ENCODE measurements around the gene NBEA. TPM values are rescaled to one million over a fixed set of nuclear protein-coding genes. Genes with fewer than 3 reads are reported as not detected.

NBEA gene
- polyA plus RNA-seq, 2 of the 4 experiments (the other 2 are of a cell fraction): 3.5 to 11.8 TPM

DNA sequence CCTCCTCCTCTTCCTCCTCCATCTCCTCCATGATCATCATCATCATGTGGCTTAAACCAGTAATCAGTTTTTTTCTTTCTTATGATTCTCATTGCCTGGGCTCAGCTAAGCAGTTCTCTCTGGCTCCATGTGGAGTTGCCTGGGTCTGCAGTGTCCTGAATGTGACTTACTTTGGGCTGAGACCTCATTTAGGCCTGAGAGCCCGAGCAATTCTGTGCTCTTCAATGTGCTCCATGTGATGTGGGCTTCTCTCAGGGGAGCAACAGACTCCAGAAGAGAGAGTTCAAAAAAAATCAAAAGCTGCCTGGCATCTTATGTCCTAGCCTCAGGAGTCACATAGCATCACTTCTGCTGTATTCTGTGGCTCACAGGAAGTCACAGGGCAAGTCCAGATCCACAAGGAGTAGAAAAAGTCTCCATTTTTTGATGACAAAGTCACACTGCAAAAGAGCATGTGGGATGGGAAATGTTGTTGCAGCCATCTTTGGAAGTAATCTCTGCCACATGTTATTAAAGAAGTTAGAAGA is 405.7 kb downstream of the NBEA start:
- Histone ChIP-seq H3K4me1 (peaks cover 11% of the 10 kb centered on the region; the same call in 2 of the 3 replicates), H3K4me2 (no peak overlapping the region), H3K4me3 (no peak overlapping the region), H3K9me3 (no peaks in the 10 kb centered on the region), H3K27ac (no peak overlapping the region)
- TF ChIP-seq RAD21 (conservative IDR thresholded peaks at IDR 0.05 in 1 of 2, IDR thresholded peaks at IDR 0.05 in 1 of 2) (no peak), ZNF302 (CRISPR knock-in tag; IDR thresholded peaks at IDR 0.05) (no peak), CBX8 (IDR thresholded peaks at IDR 0.05) (no peak), ESRRA (IDR thresholded peaks at IDR 0.05; ENCODE audit: borderline replicate concordance, low read length) (no peak), NFE2L2 (conservative IDR thresholded peaks at IDR 0.05; ENCODE audit: low read length) (no peak), CHD2 (IDR thresholded peaks at IDR 0.05; ENCODE audit: low read length, partially characterized antibody) (no peak), EHMT2 (IDR thresholded peaks at IDR 0.05; ENCODE audit: low read depth) (no peak), ZSCAN20 (CRISPR knock-in tag; IDR thresholded peaks at IDR 0.05) (no peak), CHD4 (IDR thresholded peaks at IDR 0.05; ENCODE audit: borderline replicate concordance) (no peak), MAX (IDR thresholded peaks at IDR 0.05) (no peak), TP53 (CRISPR knock-in tag; IDR thresholded peaks at IDR 0.05) (no peak), TFCP2L1 (CRISPR knock-in tag; IDR thresholded peaks at IDR 0.05) (no peak), RARB (CRISPR knock-in tag; IDR thresholded peaks at IDR 0.05) (no peak), JUNB (IDR thresholded peaks at IDR 0.05) (no peak)
- FAIRE-seq: no peak
- ChIA-PET POLR2A (no interaction called here), CTCF (no interaction called here)
- ATAC-seq: no peak
- no peak for DNase-seq (ENCODE audit: low read depth in 1 of 2, low spot score in 1 of 2)
- 64% methylated on average over 1 of the region's 1 CpG for WGBS (ENCODE audit: missing lambda C conversion rate)

GRCh38 chr13:35349052-35349451 is 407.0 kb downstream of the NBEA start:
- WGBS (ENCODE audit: missing lambda C conversion rate): 86% methylated on average over 2 of the region's 2 CpGs
- ATAC-seq: no peak
- no peak overlapping the region; the same call in 2 of the 3 replicates for H3K4me2 ChIP-seq
- TF ChIP-seq ZSCAN20 (CRISPR knock-in tag; IDR thresholded peaks at IDR 0.05): no peak
- TF ChIP-seq SREBF2 (IDR thresholded peaks at IDR 0.05): no peak
- TF ChIP-seq POLR2AphosphoS2 (conservative IDR thresholded peaks at IDR 0.05; ENCODE audit: low read length): no peak
- TF ChIP-seq, protein P1, sequence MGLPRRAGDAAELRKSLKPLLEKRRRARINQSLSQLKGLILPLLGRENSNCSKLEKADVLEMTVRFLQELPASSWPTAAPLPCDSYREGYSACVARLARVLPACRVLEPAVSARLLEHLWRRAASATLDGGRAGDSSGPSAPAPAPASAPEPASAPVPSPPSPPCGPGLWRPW (IDR thresholded peaks at IDR 0.05): no peak
- no peak for TF ChIP-seq NPAS2 (CRISPR knock-in tag; IDR thresholded peaks at IDR 0.05; ENCODE audit: borderline replicate concordance)
- no peak for TF ChIP-seq NR3C1 (IDR thresholded peaks at IDR 0.05)
- no peak for TF ChIP-seq GATA3 (IDR thresholded peaks at IDR 0.05; ENCODE audit: borderline replicate concordance)
- no peak for TF ChIP-seq TFCP2L1 (CRISPR knock-in tag; IDR thresholded peaks at IDR 0.05)
- no peak for TF ChIP-seq BCL3 (IDR thresholded peaks at IDR 0.05)
- TF ChIP-seq CTCF (IDR thresholded peaks at IDR 0.05): no peak
- TF ChIP-seq, protein P2, sequence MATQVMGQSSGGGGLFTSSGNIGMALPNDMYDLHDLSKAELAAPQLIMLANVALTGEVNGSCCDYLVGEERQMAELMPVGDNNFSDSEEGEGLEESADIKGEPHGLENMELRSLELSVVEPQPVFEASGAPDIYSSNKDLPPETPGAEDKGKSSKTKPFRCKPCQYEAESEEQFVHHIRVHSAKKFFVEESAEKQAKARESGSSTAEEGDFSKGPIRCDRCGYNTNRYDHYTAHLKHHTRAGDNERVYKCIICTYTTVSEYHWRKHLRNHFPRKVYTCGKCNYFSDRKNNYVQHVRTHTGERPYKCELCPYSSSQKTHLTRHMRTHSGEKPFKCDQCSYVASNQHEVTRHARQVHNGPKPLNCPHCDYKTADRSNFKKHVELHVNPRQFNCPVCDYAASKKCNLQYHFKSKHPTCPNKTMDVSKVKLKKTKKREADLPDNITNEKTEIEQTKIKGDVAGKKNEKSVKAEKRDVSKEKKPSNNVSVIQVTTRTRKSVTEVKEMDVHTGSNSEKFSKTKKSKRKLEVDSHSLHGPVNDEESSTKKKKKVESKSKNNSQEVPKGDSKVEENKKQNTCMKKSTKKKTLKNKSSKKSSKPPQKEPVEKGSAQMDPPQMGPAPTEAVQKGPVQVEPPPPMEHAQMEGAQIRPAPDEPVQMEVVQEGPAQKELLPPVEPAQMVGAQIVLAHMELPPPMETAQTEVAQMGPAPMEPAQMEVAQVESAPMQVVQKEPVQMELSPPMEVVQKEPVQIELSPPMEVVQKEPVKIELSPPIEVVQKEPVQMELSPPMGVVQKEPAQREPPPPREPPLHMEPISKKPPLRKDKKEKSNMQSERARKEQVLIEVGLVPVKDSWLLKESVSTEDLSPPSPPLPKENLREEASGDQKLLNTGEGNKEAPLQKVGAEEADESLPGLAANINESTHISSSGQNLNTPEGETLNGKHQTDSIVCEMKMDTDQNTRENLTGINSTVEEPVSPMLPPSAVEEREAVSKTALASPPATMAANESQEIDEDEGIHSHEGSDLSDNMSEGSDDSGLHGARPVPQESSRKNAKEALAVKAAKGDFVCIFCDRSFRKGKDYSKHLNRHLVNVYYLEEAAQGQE (IDR thresholded peaks at IDR 0.05): no peak
- no peak for TF ChIP-seq MAX (IDR thresholded peaks at IDR 0.05)
- TF ChIP-seq HEYL (CRISPR knock-in tag; IDR thresholded peaks at IDR 0.05): no peak
- no peak for TF ChIP-seq KDM1A (IDR thresholded peaks at IDR 0.05; ENCODE audit: low read depth)
- TF ChIP-seq E2F6 (IDR thresholded peaks at IDR 0.05; ENCODE audit: borderline replicate concordance, low read depth): no peak
- TF ChIP-seq CBX8 (IDR thresholded peaks at IDR 0.05): no peak
- TF ChIP-seq NFE2L2 (conservative IDR thresholded peaks at IDR 0.05; ENCODE audit: low read length): no peak
- H3K27ac ChIP-seq: no peak overlapping the region
- DNase-seq (ENCODE audit: low read depth in 1 of 2, low spot score in 1 of 2): no peak
- FAIRE-seq: no peak
- peaks cover 11% of the 10 kb centered on the region; the same call in 2 of the 3 replicates for H3K4me1 ChIP-seq
- H3K9me3 ChIP-seq: no peaks in the 10 kb centered on the region
- POLR2A ChIA-PET: no interaction called here
- H3K4me3 ChIP-seq: no peak overlapping the region
- CTCF ChIA-PET: no interaction called here

Data from A549 (cell line).